Smooth muscle cell of the pulmonary artery (primary cell): ENCODE results near the gene ATP1A4. TPM values are rescaled to one million over a fixed set of nuclear protein-coding genes. Genes with fewer than 3 reads are reported as not detected.

Experiments
- total RNA-seq: library from RNA; depleted of rRNA; stranded (reverse); fragments of >200 nt; gene quantifications from 2 replicates; pipeline ENCODE4 v1.2.3, GENCODE V29; 2014

The ATP1A4 gene
- total RNA-seq, result not detected in 2 replicates

DNA sequence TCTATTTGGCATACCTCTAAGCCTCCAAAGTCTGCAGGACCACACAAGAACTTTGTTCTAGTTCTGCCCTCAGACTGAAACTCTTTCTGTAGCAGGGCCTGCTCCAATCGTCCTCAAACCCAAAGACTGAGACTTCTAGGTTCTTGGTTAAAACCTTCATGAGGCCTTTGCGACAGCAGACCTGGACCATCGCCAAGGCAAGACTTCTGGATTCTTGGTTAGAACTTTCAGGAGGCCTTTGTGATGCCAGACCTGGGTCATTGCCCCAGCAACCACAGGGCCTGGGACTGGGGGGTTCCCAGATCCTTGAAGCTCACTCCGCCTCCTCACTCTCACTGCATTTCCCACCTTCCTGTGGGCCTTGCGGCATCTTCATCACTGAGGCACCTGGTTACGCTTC, at the start of gene ATP1A4:
TSS of gene ATP1A4 (plus strand) at position 301 of the 400 bp plus-strand sequence. CDS start 438 bp downstream, outside the sequence.

DNA sequence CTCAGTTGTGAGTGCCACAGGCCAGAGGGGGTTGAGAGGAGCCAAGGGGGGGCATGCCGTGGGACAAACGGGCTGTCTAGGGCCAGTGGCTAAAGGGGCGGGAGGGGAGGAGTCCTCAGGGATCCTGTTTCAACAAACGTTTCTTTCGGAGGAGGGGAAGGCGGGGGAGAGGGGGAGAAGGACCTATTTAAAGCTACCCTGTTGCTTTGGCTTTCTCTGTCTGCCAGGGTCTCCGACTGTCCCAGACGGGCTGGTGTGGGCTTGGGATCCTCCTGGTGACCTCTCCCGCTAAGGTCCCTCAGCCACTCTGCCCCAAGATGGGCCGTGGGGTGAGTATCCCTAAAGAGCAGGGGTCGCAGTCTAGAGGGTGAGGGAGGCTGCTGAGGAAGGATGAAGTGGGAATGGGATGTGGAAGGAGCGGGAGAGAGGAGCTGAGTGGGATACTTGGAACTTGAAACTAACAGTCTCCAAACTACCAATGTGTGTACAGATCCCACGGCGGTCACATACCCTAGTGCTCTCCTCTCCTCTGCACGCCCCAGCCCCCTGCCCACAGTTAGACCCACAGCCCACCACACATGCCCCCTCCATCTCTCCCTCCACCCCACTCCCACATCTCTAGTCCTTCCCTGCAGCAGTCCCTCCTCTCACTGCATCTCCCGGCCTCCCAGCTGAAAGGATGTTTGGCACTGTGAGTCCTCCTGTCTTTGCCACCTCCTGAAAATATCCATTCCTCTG, 35.7 kb upstream of the ATP1A4 start, which contains the start of gene ATP1A2:
TSS of gene ATP1A2 (plus strand) at position 215 of the 738 bp plus-strand sequence. CDS start at position 318, 103 bp downstream.

DNA sequence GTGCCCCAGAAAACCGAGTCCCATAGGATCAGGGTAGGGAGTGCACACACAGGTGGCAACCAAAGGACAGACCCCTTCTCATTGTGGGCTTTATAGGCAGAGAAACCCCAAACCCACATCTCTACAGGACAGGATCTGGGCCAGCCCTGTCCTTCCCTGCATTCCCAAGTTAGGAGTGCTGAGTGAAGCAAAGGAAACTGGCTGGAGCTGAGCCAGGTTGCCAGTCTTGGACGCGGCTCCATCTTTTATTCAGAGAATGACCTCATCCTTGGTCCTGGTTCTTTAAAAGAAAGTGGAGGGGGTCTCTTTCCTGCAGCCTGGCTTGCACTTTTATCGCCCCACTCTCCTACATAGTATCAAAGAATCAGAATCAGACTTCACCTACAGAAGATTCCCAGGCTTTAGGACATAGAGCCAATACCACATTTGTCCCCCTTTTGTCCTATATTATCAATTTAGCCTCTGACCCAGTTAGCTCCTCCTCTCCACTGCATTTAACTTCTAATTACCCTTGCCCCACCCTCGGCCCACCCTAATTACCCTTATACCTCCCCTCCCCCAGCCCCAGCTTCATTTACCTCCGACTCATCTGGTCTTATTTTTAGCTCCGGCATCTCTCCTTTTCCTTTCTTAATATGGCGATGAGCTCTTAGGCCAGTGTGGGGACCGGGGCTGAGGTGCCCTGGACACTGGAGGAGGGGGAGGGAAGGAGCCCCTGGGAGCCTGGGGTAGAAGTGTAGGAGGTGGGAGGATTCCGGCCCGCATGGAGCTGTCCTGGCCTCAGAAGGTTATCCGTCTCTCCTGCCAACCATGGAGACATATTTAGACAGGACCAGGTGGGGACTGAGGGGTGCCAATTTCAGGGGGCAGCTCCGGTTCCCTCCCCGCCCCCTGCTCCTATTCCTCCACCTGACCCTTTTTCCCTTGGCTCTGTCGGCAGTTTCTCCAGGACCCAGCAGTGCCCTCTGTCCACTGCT, 38.5 kb downstream of the ATP1A4 start, which contains the start of gene CASQ1:
TSS of gene CASQ1 (plus strand) at position 927 of the 977 bp plus-strand sequence. CDS start 177 bp downstream, outside the sequence.

DNA sequence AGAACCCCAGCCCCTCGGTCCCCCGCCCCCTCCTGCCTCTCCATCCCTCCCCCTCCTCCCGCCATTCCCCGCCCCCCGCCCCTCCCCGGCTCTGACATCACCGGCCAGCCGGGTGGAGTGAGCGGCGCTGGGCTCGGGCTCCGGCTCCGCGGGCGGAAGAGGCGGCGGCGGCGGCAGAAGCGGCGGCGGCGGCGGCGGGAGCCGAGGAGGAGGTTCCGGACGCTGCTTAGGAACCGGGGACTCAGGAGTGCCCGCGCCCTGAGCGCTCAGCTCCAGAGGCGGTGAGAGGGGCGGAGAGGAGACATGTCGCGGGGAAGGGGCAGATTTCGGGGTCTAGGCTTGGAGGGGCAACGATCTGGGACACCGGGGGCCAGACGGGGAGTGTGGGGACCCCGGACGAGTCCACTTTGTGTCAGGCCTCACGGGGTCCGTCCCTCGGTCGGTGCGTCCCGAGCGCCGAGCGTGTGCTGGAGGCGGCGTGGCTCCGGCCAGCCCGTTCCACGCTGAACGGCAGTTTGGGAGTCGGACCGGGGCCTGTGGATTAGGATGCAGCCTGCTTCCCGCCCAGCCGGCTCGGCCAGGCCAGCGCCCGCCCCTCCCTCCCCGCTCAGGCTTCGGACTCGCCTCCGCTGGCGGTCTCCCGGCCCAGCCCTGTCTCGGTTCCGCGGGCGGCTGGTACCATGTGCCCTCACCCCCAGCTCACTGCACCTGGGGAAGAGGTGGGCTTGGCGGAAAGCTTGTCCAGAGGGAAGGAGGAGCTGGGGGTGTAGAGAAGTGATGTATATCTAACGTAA, 54.0 kb downstream of the ATP1A4 start, which contains the start of gene PEA15:
TSS of gene PEA15 (plus strand) at position 143 of the 794 bp plus-strand sequence. CDS start 6,161 bp downstream, outside the sequence.

Other genes starting within 250 kb of the ATP1A4 start
- gene TAGLN2, start 226.1 kb upstream of the ATP1A4 start, total RNA-seq, result 326 and 427 TPM in 2 replicates
- gene IGSF9, start 206.0 kb upstream of the ATP1A4 start, total RNA-seq, result 0.36 TPM in 1 of 2 replicates, not detected in the other
- gene SLAMF9, start 197.4 kb upstream of the ATP1A4 start, total RNA-seq, result 0.26 and 0.59 TPM in 2 replicates
- gene PIGM, start 119.6 kb upstream of the ATP1A4 start, total RNA-seq, result 5.5 and 5.7 TPM in 2 replicates
- not detected in 2 replicates for gene KCNJ10, start 81.4 kb upstream of the ATP1A4 start, total RNA-seq
- under 0.01 TPM in 1 of 2 replicates, not detected in the other for gene KCNJ9, start 70.1 kb upstream of the ATP1A4 start, total RNA-seq
- gene IGSF8, start 53.0 kb upstream of the ATP1A4 start, total RNA-seq, result 69.9 and 91.7 TPM in 2 replicates
- 1.5 TPM in 2 replicates for gene ATP1A2, start 35.8 kb upstream of the ATP1A4 start, total RNA-seq
- 0.10 and 0.20 TPM in 2 replicates for gene CASQ1, start 39.0 kb downstream of the ATP1A4 start, total RNA-seq
- 207 and 217 TPM in 2 replicates for gene PEA15, start 53.8 kb downstream of the ATP1A4 start, total RNA-seq
- 82.2 and 87.7 TPM in 2 replicates for gene DCAF8, start 110.9 kb downstream of the ATP1A4 start, total RNA-seq
- gene PEX19, start 133.5 kb downstream of the ATP1A4 start, total RNA-seq, result 55.5 and 58.9 TPM in 2 replicates
- 367 and 385 TPM in 2 replicates for gene COPA, start 191.6 kb downstream of the ATP1A4 start, total RNA-seq
- 181 and 196 TPM in 2 replicates for gene NCSTN, start 191.8 kb downstream of the ATP1A4 start, total RNA-seq
- 0.07 TPM in 2 replicates for gene NHLH1, start 215.5 kb downstream of the ATP1A4 start, total RNA-seq
- gene VANGL2, start 249.0 kb downstream of the ATP1A4 start, total RNA-seq, result 0.07 and 0.46 TPM in 2 replicates